HG03457 (cell line): Measurements from ENCODE around the gene ATP5F1D.

Source experiments
- ATAC-seq: cut with Tn5 transposase; IDR thresholded peaks from one replicate; pipeline ENCODE4 v1.9.1; 2021; ENCODE audit warnings: moderate number of reproducible peaks; ENCODE audit not compliant: unreplicated experiment

The ATP5F1D gene

DNA sequence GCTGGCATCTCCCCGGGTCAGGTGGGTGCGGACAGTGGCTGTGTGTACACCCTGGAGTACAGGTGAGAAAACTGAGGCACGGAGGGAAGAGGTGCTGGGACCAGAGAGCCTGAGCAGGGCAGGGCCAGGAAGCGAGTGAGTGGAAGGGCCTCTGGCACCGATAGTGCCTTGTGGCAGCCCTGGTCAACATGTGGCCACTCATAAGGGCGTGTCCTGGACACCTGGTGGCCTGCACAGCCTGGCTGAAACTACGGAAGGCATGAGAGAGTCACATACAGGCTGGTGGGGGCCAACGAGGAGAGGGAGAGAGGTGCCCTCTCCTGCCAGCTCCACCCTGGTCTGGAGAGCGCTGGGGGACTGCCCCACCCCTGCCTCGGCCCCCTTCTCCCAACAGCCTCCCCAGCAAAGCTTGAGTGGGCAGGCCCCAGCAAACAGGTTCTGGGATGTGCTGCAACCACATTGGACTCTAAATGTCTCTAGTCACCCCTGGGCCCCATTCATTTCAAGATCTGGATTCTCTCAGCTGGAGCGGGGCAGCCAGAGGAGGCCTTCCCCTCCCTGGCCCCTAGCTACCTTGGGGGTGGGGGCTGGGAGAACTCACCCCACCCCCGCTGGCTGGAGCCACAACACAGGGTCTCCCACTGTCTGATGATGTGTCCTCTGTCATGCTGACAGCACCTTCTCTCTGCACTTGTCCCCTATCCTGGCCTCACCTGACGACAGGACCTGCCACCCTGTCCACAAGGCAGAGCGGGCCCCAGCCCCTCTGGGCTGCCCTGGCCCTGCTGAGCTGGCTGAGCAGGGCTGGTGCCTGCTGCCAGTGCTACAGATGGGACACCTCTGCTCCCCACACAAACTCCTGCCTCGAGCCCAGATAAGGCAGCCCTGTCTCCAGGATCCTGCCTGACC, 9.6 kb upstream of the ATP5F1D start:
- ATAC-seq: no peak

DNA sequence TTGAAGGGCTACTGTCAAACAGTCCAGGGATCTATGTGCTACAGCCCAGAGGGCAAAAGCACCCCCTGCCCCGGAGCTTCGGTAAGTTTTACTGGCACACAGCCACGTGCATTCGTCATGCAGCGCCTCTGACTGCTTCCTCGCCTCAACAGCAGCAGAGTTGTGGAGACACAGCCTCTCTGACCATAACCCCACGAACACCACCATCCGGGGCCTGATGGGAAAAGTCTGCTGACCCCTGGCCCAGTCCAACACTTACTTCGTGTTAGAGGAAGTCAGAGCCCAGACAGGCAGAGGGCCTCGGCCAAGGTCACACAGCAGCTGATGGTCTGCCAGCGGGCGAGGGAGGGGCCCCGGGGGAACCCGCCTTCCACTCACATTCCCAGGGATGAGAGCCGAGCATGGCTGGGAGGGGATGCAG, 8.9 kb upstream of the ATP5F1D start:
- ATAC-seq: no peak

DNA sequence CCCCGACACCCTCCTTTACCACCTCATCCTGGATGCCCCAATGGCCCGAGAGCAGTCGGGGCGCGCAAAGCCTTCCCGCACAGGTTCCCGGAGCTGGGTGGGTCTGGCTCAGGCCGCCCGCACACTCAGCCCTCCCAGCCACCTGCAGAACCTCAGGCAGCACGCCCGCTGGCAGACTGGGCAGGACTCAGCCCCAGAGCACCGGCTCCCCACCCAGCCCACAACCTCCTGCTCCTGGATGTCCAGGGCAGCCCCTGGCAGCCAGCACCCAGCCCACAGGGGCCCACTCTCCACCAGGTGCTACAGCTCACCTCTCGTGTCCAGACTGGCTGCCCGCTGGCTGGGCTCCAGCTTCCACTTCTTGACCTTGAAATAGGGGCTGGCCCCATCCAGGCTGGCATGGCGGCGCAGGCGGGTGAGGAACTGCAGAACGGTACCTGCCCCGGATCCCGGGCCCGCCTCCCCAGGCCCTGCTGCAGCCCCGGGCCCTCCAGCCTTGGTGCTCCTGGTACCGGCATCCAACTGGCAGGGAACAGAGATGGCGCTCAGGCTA, 8.4 kb upstream of the ATP5F1D start:
- no peak for ATAC-seq

DNA sequence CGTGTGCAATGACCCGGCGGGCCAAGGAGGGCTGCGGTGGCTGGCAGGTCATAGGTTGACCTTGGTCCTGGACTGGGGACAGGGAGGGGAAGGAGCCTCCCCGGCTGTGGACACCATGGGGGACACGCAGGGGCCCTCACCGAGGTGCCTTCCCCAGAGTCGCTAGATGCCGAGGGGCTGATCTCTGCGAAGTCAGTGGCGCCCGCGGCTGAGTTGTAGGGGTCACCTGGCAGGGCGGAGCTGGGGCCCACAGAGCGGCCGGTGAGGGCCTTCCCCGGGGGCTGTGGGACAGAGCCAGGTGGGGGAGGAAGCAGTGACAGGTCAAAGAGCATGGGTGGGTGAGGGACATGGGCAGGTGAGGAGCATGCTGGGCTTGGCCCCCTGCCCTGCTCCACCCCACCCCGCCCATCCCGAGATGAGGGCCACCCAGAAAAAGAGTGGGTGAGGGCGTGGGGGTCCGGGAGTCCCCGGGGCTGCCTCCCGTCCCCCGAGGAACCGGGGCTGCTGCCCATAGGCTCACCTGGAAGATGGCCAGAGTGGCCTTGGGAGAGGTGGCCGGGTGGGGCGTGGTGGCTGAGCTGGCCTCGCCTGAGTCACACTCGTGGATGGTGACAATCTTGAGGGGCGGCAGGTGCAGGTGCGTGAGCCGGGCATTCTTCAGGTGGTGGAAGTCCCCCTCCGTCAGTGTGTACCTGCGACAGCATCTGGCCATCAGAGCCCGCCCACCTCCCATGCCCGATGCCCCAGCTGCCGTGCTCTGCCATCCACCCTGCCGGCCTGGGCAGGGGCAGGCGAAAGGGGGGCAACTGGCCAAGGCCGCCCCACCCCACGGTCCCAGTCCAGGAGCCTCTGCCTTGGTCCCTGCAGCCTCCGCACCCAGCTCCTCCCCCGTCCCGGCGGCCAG, 7.2 kb upstream of the ATP5F1D start:
- no peak for ATAC-seq

DNA sequence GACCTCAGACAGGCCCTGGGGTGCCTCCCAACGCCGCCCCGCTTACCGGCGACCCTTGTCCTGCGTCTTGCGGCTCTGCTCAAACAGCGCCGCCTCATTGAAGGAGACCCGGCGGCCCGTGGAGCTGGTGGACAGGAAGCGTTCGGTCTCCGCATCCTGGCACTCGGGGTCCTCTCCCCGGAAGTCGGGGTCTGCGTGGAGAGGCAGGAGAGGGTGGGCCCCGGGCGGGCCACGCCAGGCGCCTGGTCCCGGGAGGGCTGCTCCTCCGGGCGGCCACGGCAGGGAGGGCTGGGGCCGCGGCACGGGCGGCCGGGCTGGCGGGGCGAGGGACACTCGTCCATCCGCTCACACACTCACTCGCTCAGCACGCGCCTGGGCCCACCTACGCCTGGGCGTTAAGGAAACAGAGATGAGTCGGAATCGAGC, 6.6 kb upstream of the ATP5F1D start:
- no peak for ATAC-seq

DNA sequence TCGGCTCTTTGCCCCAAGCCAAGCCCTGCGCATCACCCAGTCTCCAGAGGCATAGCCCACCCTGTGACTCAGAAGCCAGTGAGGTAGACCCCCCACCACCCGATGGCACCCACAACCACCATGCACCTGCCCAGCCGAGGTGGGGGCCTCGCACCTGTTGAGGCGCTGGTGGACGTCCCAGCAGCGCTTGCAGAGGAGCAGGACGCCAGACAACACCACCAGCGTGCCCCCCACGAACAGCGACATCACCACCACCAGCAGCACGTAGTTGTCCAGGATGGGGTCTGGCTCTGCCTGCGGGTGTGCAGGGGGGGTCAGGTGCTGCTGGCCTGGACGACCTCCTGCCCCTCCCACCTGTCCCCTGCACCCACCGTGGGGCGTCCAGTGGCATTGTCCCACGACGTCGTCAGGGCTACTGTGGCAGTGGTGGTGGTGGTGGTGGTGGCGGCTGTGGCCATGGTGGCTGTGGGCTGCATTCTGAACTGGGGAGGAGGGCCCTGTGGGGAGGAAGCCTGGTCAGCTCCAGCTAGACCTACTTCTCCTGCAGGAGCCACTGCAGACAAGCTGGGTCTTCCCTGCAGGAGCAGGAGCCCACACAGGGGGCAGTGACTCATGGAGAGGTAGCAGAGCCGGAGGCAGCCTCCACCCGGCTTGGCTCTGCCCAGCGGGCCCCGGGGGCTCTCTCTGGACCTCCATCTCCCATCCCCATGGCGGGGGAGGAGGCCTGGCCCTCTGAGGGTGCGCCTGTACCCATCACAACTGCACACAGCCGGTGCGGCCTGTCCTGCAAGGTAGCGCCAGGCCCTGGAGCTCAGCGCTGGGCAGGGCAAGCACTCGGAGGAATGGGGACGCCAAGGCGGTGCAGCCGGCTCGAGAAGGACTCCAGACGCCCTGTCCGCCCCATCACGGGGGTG, 5.7 kb upstream of the ATP5F1D start:
- ATAC-seq: no peak

DNA sequence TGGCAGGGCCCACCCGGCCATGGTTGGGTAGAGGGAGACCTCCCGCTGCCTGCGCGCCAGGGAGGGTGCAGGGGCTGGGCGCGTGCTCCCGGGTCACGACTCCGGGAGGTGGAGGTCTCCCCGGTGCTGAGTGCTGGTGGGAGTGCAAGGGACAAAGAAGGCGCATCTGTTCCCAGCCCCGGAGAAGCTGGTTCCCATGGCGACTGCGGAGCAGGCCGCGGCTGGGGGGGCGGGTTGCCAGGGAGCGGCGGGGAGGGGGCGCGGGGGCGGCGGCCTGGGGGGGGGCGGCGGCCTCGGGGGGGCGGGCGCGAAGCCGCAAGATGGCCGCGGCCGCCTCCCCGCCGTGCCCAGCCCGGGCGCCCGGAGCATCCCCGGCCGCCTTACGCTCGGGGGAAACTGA, 5.0 kb upstream of the ATP5F1D start:
- ATAC-seq: no peak

DNA sequence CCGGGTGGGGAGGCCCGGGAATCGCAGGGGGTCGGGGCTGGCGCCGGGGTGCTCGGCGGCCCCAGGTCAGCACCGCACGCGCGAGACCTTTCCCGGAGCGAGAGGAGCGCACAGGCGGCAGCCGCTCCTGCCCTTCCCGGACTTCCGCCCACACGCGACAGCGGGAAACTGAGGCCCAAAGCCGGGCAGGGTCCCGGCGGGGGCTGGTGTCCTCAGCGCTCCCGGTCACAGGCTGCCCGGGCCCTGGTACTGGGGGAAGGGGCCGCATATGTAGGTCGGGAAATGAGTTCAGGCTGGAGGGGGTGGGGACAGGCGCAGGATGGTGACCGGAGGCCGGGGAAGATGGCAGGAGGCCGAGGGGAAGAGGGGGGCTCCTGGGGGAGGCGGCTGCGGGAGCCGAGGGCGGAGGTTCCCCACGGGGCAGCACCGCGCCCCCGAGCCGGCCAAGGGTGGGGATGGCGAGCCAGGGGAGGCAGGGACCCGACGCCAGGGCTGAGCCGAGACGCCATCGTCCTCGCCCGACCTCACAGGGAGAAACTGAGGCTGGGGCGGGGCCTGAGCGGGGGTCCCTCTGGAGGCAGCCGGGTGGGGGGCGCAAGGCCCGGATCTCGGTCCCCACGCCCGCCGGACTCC, 4.4 kb upstream of the ATP5F1D start:
- ATAC-seq: no peak

DNA sequence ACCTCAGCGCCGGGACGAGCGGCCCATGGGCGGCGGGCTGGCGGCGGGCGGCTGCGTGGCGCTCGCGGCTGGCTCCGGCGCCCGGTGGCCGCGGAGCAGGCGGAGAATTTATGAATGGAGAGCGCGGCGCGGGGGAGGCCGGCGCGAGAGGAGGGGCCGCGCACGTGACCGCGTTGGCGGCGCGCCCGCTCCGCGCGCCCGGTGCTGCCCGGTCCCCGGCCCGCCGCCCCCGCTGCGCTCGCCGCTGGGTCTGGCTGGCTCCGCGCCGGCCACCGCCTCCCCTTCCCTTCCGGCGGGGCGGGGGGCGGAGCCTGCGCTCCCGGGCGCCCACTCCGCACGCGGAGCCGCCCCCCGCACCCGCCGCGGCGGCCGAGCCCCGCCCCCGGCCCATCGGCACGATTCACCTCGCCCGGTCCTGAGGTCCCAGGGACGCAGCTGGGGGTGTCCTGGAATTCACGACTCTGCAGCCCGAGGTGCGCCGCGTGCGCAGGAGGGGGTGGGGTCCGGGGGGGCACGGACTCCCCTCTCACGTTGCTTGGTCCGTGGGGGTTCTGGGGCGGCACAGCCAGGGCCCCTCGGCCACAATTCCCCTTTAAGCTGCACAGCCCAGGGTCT, 3.7 kb upstream of the ATP5F1D start, which contains the start of gene CBARP:
Gene CBARP, minus strand, starts transcription at position 252 of the 615 bp plus-strand sequence. CDS start 1,905 bp downstream, outside the sequence.
- no peak for ATAC-seq

DNA sequence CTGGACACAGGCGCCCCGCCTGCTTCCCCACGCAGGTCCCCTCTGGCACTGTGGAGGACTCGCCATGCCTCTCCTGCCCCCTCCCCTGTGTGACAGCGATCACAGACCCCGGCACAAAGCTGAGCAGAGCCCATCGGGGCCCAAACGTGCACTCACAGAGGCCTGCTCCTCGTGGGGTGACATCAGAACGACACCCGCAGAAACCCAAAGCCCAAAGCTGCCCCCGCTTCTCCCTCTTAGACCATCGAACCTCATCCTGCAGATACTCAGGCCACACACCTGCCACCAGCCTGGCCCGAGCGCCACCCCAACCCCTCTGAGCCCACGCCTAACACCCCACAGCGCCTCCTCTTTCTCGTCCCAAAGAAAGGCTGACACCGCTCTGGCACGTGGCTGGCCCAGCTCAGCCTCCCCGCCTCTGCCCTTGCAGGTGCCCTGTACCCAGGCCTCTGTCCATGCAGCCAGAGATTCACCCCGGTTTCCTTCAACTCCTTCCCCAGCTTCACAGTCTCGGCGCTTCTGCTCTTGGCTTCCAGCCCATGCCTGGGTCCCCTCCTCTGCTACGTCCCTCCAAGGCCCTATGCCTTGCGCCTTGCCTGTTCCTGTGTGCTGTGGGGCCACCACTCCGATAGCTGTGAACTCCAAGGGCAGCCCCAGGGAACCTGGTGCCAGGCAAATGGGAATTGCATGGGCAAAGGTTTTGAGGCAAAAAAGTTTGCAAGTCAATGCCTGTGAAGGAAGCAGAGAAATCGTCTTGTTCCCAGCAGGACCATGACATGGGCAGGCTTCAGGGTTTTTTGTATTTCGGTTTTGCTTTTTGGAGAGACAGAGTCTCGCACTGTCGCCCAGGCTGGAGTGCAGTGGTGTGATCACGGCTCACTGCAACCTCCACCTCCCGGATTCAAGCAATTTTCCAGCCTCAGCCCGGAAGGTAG, 2.9 kb upstream of the ATP5F1D start:
- ATAC-seq: no peak

DNA sequence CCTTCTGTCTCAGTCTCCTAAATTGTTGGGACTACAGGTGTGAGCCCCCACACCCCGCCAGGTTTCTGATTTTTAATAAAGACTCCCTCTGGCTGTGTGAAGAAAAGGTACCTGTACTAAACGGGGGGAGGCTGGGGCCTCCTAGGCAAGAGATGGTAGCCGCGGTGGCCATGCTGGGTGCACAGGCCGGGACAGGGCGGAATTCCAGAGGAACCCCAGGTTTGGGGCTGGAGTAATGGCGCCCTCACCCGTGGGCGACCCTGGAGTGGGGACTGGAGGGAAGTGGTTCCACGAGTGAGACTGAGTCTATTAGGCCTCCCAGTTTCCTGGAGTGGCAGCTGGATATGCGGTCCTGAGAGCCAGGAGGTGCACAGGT, 2.1 kb upstream of the ATP5F1D start:
- no peak for ATAC-seq

DNA sequence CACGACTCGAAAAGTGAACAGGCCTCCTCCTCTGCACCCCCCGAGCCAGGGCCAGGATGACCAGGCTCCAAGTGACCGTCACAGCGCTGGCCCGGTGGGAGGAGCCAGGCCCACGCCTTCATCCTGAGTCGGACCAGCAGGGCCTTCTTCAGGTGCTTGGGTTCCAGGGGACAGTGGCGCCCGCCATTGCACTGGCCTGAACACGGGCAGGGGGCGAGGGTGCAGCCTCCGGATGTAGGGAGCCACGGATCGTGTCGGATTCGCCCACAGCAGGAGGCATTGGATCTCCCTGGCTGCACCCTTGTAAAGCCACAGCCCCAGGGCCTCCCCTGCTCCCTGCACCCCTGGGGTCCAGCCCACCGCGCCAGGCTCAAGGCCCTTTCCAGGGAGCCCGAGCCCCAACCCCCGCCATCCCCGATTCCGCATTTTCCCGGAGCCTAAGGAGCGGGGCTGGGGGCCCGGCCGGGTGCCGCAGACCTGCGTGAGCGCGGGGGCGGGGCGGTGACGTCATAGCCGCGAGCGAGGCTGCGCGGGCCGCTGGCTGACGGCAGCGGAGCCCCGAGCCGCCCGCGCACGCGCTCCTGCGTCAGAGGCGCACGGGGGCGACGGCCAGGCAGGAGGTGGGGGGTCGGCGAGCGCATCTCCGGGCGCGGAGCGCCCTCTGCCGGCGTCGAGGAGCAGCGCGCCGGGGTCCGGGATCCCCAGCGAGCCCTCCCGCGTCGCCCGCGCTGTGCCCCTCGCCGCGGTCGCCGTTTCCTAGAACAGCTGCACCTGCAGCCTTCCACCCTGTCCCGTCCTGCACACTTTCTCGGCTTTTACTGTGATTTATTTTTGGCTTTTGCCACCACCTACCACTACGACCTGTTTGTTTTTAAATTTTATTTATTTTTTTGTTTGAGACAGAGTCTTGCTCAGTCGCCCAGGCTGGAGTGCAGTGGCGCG, 1.5 kb upstream of the ATP5F1D start:
- no peak for ATAC-seq

DNA sequence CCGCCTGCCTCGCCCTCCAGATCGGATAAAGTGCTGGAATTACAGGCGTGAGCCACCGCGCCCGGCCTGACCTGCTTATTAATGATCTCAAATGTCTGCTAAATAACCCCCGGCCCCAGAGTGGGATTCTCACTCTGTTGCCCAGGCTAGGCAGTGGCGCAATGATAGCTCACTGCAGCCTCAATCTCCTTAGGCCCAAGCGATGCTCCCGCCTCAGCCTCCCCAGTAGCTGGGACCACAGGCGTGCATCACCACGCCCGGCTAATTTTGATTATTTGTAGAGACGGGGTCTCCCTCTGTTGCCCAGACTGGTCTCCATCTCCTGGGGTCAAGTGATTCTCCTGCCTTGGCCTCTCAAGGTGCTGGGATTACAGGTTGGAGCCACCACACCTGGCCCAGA, 626 bp upstream of the ATP5F1D start:
- no peak for ATAC-seq

DNA sequence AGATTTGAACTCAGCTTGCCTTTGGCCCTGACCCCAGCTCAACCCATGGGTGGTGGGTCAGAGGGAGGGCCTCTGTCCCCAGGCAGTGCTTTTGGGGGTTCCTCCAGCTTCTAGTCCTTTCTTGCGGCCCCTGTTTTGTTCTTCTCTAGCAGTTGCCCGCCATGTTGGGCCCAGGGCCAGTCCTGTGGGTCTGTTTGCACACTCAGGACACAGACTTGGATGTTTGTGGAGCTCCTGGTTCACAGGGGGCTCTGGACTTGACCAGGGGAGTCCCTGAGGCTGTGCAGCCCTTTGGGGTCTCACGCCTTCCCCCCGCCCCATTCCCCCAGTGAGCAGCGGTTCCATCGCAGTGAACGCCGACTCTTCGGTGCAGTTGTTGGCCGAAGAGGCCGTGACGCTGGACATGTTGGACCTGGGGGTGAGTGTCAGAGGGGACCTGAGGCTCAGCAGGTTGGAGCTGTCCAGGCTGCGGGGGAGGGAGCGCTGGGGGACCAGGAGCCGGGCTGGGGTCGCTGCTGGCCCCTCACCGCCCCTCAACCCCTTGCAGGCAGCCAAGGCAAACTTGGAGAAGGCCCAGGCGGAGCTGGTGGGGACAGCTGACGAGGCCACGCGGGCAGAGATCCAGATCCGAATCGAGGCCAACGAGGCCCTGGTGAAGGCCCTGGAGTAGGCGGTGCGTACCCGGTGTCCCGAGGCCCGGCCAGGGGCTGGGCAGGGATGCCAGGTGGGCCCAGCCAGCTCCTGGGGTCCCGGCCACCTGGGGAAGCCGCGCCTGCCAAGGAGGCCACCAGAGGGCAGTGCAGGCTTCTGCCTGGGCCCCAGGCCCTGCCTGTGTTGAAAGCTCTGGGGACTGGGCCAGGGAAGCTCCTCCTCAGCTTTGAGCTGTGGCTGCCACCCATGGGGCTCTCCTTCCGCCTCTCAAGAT, 2.5 kb downstream of the ATP5F1D start:
- no peak for ATAC-seq

DNA sequence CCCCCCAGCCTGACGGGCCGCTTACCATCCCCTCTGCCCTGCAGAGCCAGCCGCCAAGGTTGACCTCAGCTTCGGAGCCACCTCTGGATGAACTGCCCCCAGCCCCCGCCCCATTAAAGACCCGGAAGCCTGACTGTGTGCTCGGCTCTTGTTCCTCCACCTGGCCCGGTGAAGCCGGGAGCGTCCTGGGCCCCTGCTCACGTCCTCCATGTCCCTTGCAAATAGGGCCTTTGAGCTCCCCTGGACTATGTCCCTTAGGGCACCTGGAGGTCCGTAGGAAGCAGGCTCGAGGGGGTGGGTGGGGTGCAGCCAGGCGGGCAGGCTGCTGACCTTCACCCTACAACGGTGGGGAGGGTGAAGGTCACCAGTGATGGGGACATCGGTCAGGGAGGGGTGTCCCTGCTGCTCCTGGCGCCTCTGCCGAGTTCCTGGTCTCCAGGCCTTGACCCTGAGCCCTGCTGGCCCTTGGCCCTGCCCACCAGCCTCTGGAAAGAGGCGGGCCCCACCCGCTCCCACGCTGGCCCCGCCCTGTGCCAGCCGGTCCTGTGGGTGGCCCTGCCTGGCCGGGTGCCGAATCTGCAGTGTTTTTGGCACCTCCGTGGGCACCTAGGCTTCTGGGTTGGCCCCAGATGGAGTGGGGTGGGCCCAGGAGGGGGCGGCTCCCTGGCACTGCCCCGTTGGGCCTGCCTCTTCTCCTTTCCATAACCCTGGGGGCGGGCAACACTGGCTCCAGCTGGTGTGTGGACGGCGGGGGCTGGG, 3.3 kb downstream of the ATP5F1D start:
- ATAC-seq: no peak
